ENCODE results near the gene PLA2G6. TPM values are rescaled to one million over a fixed set of nuclear protein-coding genes. Genes with fewer than 3 reads are reported as not detected.

PLA2G6 gene
- polyA plus RNA-seq, 2 of the 4 experiments (the other 2 are of a cell fraction) = 7.4 to 7.6 TPM

DNA sequence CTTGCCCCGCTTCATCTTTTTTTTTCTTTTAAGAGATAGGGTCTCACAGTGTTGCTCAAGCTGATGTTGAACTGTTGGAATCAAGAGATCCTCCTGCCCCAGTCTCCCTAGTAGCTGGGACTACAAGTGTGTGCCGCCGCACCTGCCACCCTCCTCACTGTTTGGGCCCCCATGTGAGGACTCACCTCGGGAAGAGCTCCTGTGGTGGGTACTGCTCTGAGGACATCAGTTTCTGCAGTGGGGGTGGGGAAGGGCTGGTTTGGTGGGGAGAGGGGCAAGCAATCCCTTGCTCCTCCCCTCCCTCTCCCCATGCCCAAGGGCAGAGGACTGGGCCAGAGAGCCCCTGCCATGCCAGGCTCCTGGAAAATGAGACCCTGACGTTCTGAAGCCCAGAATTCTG is 96.1 kb downstream of the PLA2G6 start:
- H3K4me1 ChIP-seq = no peaks in the 10 kb centered on the region
- TF ChIP-seq ZNF302 (CRISPR knock-in tag; IDR thresholded peaks at IDR 0.05) (no peak), RCOR1 (IDR thresholded peaks at IDR 0.05; ENCODE audit: low read depth, low read length) (no peak), RAD21 (conservative IDR thresholded peaks at IDR 0.05 in 1 of 2, IDR thresholded peaks at IDR 0.05 in 1 of 2) (no peak), CHD2 (IDR thresholded peaks at IDR 0.05; ENCODE audit: low read length, partially characterized antibody) (no peak), HOXB5 (CRISPR knock-in tag; IDR thresholded peaks at IDR 0.05) (no peak), RNF2 (IDR thresholded peaks at IDR 0.05; ENCODE audit: borderline replicate concordance, low read depth) (no peak), TFCP2L1 (CRISPR knock-in tag; IDR thresholded peaks at IDR 0.05) (no peak), HOXB13 (CRISPR knock-in tag; IDR thresholded peaks at IDR 0.05; ENCODE audit: low read depth) (no peak), SMC3 (IDR thresholded peaks at IDR 0.05) (no peak), MAZ (IDR thresholded peaks at IDR 0.05; ENCODE audit: borderline replicate concordance, low read depth, low read length) (no peak), KDM1A (IDR thresholded peaks at IDR 0.05; ENCODE audit: low read depth) (no peak)
- TF ChIP-seq, protein P1, sequence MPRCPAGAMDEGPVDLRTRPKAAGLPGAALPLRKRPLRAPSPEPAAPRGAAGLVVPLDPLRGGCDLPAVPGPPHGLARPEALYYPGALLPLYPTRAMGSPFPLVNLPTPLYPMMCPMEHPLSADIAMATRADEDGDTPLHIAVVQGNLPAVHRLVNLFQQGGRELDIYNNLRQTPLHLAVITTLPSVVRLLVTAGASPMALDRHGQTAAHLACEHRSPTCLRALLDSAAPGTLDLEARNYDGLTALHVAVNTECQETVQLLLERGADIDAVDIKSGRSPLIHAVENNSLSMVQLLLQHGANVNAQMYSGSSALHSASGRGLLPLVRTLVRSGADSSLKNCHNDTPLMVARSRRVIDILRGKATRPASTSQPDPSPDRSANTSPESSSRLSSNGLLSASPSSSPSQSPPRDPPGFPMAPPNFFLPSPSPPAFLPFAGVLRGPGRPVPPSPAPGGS (IDR thresholded peaks at IDR 0.05) = no peak
- TF ChIP-seq, protein P2, sequence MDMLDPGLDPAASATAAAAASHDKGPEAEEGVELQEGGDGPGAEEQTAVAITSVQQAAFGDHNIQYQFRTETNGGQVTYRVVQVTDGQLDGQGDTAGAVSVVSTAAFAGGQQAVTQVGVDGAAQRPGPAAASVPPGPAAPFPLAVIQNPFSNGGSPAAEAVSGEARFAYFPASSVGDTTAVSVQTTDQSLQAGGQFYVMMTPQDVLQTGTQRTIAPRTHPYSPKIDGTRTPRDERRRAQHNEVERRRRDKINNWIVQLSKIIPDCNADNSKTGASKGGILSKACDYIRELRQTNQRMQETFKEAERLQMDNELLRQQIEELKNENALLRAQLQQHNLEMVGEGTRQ (IDR thresholded peaks at IDR 0.05) = no peak
- TF ChIP-seq, protein P3, sequence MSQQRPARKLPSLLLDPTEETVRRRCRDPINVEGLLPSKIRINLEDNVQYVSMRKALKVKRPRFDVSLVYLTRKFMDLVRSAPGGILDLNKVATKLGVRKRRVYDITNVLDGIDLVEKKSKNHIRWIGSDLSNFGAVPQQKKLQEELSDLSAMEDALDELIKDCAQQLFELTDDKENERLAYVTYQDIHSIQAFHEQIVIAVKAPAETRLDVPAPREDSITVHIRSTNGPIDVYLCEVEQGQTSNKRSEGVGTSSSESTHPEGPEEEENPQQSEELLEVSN (IDR thresholded peaks at IDR 0.05; ENCODE audit: borderline replicate concordance, low read depth) = no peak
- FAIRE-seq = no peak
- no peak overlapping the region for H3K4me2 ChIP-seq
- 27% methylated on average over 2 of the region's 5 CpGs for WGBS (ENCODE audit: missing lambda C conversion rate)
- ChIA-PET POLR2A (no interaction called here), CTCF (no interaction called here)
- no peak overlapping the region for H3K27ac ChIP-seq
- H3K4me3 ChIP-seq = no peak overlapping the region
- no peak for ATAC-seq
- no peaks in the 10 kb centered on the region for H3K9me3 ChIP-seq
- DNase-seq (ENCODE audit: low read depth in 1 of 2, low spot score in 1 of 2) = no peak

DNA sequence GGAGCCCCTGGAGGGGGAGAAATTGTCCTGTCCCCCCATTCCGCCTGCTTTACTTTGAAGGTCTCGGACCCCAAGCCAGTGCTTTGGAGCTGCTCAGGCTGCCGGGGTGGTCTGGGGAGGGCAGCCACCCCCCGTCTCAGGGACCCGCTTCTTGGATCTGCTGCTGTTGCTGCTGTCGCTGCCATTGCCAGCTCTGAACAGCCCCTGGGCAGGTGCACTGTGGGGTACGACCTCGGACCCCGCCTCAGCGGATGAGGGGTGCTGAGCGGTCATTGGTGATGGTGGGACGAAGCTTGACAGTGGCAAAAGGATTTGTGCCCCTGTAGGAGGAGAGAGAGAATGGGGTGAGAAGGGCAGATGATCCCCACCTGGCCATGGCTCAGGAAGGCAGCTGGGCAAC is 96.6 kb downstream of the PLA2G6 start:
- no peak overlapping the region for H3K4me2 ChIP-seq
- H3K4me1 ChIP-seq = no peaks in the 10 kb centered on the region
- no peaks in the 10 kb centered on the region for H3K9me3 ChIP-seq
- WGBS (ENCODE audit: missing lambda C conversion rate) = 96% methylated on average over 10 of the region's 12 CpGs
- H3K4me3 ChIP-seq = no peak overlapping the region
- H3K27ac ChIP-seq = no peak overlapping the region
- no peak for FAIRE-seq
- no peak for DNase-seq (ENCODE audit: low read depth in 1 of 2, low spot score in 1 of 2)
- no peak for TF ChIP-seq TP53 (CRISPR knock-in tag; IDR thresholded peaks at IDR 0.05)
- no peak for ATAC-seq
- POLR2A ChIA-PET = no interaction called here
- CTCF ChIA-PET = no interaction called here

DNA sequence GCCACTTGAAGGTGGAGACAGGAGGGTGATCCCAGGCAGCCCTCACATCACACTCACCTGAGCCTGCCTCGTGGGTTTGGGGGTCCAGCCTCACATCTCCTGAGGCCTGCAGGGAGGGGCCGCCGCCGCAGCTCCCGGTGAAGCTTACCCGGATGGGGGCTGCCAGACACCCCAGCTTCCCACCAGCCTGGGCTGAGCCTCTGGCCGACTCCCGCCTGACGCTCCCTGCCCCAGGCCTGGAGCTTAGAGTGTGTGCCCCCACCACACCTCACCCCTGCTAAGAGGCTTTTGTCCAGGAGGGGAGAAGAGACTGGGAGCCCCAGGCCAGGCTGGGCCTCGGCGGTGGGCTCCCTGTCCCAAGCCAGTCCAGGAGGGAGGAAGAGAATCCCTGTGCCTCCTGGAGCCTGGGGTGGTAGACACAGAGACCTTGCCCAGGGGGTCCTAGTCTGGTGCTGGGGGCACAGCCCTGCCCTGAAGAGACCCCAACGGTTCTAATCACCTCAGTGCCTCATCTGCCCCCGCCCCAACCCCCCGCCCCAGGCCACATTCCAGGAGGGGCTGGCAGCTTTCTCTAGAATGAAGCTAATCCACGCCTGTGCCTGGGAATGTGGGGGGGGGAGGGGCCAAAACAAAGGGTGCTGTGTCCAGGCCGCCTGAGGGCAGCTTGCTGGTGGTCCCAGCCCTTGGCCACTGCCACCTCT is 97.5 kb downstream of the PLA2G6 start, which contains the start of gene SLC16A8:
SLC16A8 (minus strand) TSS at position 254 of the 701 bp plus-strand sequence. CDS start 1,311 bp downstream, outside the sequence.
- Histone ChIP-seq H3K4me2 (no peak within 1 kb of the TSS), H3K27ac (no peak within 1 kb of the TSS), H3K4me3 (no peak within 1 kb of the TSS), H3K9me3 (no peaks in the 10 kb centered on the region), H3K4me1 (no peaks in the 10 kb centered on the region)
- FAIRE-seq = no peak
- CTCF ChIA-PET = interaction anchor here (0.6 kb wide), 1 partner anchor 19 kb away, joined by 3 read pairs; no protein-coding TSS in a partner anchor
- DNase-seq (ENCODE audit: low read depth in 1 of 2, low spot score in 1 of 2) = no peak
- WGBS (ENCODE audit: missing lambda C conversion rate) = 80% methylated on average over 1 of the region's 16 CpGs
- POLR2A ChIA-PET = interaction anchor here (0.6 kb wide), 1 partner anchor 54 kb away, joined by 3 read pairs; no protein-coding TSS in a partner anchor
- no peak; a peak in 1 of 6 replicates for ATAC-seq
- TF ChIP-seq, protein P4, sequence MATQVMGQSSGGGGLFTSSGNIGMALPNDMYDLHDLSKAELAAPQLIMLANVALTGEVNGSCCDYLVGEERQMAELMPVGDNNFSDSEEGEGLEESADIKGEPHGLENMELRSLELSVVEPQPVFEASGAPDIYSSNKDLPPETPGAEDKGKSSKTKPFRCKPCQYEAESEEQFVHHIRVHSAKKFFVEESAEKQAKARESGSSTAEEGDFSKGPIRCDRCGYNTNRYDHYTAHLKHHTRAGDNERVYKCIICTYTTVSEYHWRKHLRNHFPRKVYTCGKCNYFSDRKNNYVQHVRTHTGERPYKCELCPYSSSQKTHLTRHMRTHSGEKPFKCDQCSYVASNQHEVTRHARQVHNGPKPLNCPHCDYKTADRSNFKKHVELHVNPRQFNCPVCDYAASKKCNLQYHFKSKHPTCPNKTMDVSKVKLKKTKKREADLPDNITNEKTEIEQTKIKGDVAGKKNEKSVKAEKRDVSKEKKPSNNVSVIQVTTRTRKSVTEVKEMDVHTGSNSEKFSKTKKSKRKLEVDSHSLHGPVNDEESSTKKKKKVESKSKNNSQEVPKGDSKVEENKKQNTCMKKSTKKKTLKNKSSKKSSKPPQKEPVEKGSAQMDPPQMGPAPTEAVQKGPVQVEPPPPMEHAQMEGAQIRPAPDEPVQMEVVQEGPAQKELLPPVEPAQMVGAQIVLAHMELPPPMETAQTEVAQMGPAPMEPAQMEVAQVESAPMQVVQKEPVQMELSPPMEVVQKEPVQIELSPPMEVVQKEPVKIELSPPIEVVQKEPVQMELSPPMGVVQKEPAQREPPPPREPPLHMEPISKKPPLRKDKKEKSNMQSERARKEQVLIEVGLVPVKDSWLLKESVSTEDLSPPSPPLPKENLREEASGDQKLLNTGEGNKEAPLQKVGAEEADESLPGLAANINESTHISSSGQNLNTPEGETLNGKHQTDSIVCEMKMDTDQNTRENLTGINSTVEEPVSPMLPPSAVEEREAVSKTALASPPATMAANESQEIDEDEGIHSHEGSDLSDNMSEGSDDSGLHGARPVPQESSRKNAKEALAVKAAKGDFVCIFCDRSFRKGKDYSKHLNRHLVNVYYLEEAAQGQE (IDR thresholded peaks at IDR 0.05) = no peak
- TF ChIP-seq POLR2AphosphoS2 (conservative IDR thresholded peaks at IDR 0.05; ENCODE audit: low read length) = no peak
- TF ChIP-seq, protein P1 (IDR thresholded peaks at IDR 0.05) = no peak
- TF ChIP-seq JUN (IDR thresholded peaks at IDR 0.05) = no peak
- no peak for TF ChIP-seq FOSL2 (IDR thresholded peaks at IDR 0.05)
- no peak for TF ChIP-seq FOSL2 (CRISPR knock-in tag; IDR thresholded peaks at IDR 0.05)
- no peak for TF ChIP-seq KDM5A (IDR thresholded peaks at IDR 0.05)
- TF ChIP-seq SREBF2 (IDR thresholded peaks at IDR 0.05) = no peak
- no peak for TF ChIP-seq ZSCAN20 (CRISPR knock-in tag; IDR thresholded peaks at IDR 0.05)
- no peak for TF ChIP-seq EHMT2 (IDR thresholded peaks at IDR 0.05; ENCODE audit: low read depth)
- TF ChIP-seq, protein P5, sequence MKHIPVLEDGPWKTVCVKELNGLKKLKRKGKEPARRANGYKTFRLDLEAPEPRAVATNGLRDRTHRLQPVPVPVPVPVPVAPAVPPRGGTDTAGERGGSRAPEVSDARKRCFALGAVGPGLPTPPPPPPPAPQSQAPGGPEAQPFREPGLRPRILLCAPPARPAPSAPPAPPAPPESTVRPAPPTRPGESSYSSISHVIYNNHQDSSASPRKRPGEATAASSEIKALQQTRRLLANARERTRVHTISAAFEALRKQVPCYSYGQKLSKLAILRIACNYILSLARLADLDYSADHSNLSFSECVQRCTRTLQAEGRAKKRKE (CRISPR knock-in tag; IDR thresholded peaks at IDR 0.05; ENCODE audit: low read depth) = no peak
